ENCODE results near the gene MT1F. TPM values are rescaled to one million over a fixed set of nuclear protein-coding genes. Genes with fewer than 3 reads are reported as not detected.

MT1F gene
- total RNA-seq, 1 experiment from 2014 or later: 13.4 TPM

Other genes starting within 250 kb of the MT1F start
- 83.1 and 91.1 TPM in 2 replicates for gene AMFR, start 232.4 kb upstream of the MT1F start, total RNA-seq (2014; rRNA removed; shearing (Covaris generic))
- gene NUDT21, start 206.6 kb upstream of the MT1F start, total RNA-seq (2014; rRNA removed; shearing (Covaris generic)): 158 and 160 TPM in 2 replicates
- gene OGFOD1, start 206.4 kb upstream of the MT1F start, total RNA-seq (2014; rRNA removed; shearing (Covaris generic)): 70.2 and 74.1 TPM in 2 replicates
- gene BBS2, start 137.9 kb upstream of the MT1F start, total RNA-seq (2014; rRNA removed; shearing (Covaris generic)): 22.2 and 38.8 TPM in 2 replicates
- not detected in 2 replicates for gene MT4, start 92.9 kb upstream of the MT1F start, total RNA-seq (2014; rRNA removed; shearing (Covaris generic))
- 0.31 TPM in 1 of 2 replicates, not detected in the other for gene MT3, start 68.4 kb upstream of the MT1F start, total RNA-seq (2014; rRNA removed; shearing (Covaris generic))
- 31.9 and 36.9 TPM in 2 replicates for gene MT2A, start 49.4 kb upstream of the MT1F start, total RNA-seq (2014; rRNA removed; shearing (Covaris generic))
- gene MT1E, start 32.2 kb upstream of the MT1F start, total RNA-seq (2014; rRNA removed; shearing (Covaris generic)): 22.3 and 35.8 TPM in 2 replicates
- 0.80 and 0.81 TPM in 2 replicates for gene MT1M, start 25.3 kb upstream of the MT1F start, total RNA-seq (2014; rRNA removed; shearing (Covaris generic))
- gene MT1A, start 19.3 kb upstream of the MT1F start, total RNA-seq (2014; rRNA removed; shearing (Covaris generic)): 1.1 TPM in 1 of 2 replicates, not detected in the other
- not detected in 2 replicates for gene MT1B, start 6.1 kb upstream of the MT1F start, total RNA-seq (2014; rRNA removed; shearing (Covaris generic))
- 20.3 and 38.1 TPM in 2 replicates for gene MT1G, start 10.1 kb downstream of the MT1F start, total RNA-seq (2014; rRNA removed; shearing (Covaris generic))
- 3.0 and 3.8 TPM in 2 replicates for gene MT1H, start 11.9 kb downstream of the MT1F start, total RNA-seq (2014; rRNA removed; shearing (Covaris generic))
- gene MT1X, start 24.5 kb downstream of the MT1F start, total RNA-seq (2014; rRNA removed; shearing (Covaris generic)): 138 and 157 TPM in 2 replicates
- 133 and 144 TPM in 2 replicates for gene NUP93, start 72.2 kb downstream of the MT1F start, total RNA-seq (2014; rRNA removed; shearing (Covaris generic))
- gene SLC12A3, start 207.2 kb downstream of the MT1F start, total RNA-seq (2014; rRNA removed; shearing (Covaris generic)): not detected in 2 replicates